ENCODE data around the gene ADCYAP1R1.

The ADCYAP1R1 gene

DNA sequence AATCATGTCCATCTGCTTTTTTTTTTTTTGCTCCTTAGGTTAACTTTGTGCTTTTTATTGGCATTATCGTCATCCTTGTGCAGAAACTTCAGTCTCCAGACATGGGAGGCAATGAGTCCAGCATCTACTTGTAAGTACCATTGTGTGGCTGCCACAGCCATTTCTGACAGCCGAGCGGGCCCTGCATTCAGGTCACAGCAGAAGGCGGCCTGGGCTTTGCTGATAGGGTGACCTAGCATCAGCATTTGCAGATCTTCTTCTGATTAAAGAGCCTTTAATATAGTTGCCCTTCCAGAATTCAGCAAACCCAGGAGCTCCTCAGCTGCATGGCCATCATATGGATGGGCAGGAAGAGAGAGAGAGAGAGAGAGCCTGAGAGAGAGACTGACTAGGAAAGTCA is 40.5 kb downstream of the ADCYAP1R1 start:
- no peak for DNase-seq

DNA sequence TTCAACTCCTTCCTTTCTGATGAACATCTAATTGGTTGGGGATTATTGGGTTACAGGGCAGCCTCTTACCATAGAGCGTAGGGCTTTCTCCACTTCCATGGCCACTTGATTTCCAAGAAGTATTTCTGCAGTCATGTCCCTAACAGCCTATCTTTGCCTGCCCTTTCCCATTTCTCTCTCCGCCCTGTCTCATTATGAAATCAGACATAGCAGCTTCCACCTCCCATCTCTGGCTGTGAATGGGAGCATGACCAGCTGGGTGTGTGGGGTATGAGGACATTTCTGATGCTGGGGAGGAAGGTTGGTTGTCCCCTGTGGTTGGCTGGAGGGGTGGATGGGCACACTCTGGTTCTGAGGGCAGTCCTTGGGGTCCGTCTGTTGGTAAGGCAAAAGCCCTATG is 41.2 kb downstream of the ADCYAP1R1 start:
- no peak for DNase-seq

DNA sequence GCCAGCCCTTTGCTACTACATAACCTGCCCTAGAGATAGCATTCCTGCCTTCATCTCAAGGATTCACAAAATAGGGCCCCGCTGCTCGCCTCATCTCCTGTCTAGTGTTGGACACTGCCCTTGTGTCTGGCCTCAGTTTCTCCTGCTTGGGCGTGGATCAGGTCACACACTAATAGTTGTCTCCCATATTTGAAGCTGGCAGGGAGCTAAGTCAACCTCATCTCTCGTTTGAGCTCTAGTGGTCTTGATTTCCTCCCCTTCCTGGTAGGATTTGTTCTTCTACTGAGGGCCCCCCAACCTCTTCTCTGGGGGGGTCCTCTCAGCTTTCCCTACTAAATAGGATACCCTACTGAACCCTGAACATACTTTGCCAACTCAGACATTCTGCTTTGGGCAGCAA is 42.2 kb downstream of the ADCYAP1R1 start:
- no peak for DNase-seq

GRCh38 chr7:31095286-31096197 is 43.4 kb downstream of the ADCYAP1R1 start:
- DNase-seq, result no peak

DNA sequence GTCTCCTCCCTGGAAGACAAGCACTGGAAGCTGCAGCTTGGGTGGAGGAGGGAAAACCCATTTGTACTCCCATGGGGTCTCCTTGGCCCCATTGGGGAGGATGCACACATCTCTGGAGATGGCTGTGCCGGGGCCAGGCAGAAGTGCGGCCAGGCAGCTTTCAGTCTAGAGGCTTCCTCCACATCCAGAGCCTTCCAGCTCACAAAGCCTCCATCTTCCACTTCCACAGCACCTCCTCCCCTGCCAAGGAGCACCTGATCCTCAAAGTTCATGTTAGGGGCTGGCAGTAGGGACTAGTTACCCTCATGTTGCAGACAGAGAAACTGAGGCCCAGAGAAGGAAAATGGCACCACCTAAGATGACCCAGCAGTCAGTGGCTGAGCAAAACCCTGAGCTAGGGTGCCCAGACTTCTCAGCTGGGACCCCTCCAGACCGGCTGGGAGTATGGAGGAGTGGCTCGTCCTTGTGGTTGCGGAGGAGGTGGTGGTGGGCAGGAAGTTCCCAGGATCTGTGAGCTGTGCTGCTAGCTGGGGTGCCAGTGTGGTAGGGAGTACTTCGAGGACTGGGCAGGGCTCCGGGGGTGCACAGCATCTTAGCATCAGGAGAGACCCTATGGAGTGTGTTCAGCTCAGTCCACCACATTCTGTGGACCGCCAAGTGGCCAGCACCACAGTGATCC is 44.2 kb downstream of the ADCYAP1R1 start:
- no peak for DNase-seq

GRCh38 chr7:31096877-31097258 is 44.8 kb downstream of the ADCYAP1R1 start:
- no peak for DNase-seq

GRCh38 chr7:31098642-31099360 is 46.7 kb downstream of the ADCYAP1R1 start:
- DNase-seq, result no peak

GRCh38 chr7:31099451-31100444 is 47.6 kb downstream of the ADCYAP1R1 start:
- DNase-seq, result no peak

- no peak for DNase-seq
These were observed 48.3 kb downstream of the ADCYAP1R1 start for GRCh38 chr7:31100445-31100844.

DNA sequence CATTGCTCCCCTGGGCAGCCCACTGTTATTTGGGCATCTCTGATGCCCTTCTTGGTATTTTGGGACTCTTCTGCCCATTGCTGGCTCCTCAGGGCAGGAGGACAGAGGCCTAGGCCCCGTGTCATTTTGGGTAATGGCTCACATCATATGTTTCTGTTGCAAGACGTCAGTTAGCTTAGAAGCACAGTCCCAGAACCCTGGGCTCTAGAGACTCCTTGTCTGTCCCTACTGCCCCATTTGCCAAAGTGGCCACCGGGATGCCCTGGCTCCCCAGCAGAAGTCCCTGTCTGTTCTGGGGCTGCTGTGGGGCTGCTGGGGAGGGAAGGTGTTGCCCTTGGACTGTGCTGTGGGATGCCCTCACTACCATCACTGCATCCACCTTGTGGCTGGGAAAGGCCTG is 48.8 kb downstream of the ADCYAP1R1 start:
- DNase-seq, result no peak

- DNase-seq, result no peak
These were observed 49.4 kb downstream of the ADCYAP1R1 start for GRCh38 chr7:31101544-31101943.

DNA sequence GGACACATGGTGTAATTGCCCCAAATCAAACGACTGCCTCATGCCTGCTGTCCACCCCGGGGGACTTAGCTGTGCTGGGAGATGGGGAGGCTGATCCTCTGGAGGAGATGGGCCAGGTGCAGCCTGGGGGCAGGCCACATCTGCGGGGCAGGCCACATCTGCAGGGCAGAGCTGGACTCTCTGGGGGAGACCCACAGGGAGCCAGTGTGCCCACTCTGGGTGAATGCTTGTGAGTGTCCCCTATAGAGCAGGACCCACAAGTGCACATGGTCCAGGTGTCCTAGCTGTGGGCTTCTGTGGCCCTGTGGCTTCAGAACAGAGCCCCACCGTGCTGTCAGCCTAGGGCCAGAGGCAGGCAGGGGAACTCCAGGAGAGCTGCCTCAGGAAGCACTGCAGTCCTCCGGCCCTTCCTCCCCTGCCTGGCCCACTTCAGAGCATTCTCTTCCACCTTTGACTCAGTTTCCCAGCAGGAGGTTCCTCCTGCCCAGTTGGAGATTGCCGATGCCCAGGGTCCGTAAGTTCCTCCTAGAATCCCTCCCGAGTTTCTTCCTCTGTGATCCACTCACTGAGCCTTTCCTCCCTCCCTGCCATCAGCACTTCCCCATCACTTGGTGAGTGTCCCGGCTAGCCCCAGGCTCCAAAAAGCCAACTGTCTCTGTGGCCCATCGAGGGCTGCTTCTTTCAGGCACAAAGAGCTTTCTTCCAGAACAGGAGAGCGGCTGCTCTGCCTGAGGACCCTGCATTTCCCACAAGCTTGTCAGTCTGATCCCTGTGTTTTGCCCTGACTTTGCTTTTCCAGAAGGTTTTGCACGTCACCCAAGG is 50.3 kb downstream of the ADCYAP1R1 start:
- DNase-seq, result no peak

DNA sequence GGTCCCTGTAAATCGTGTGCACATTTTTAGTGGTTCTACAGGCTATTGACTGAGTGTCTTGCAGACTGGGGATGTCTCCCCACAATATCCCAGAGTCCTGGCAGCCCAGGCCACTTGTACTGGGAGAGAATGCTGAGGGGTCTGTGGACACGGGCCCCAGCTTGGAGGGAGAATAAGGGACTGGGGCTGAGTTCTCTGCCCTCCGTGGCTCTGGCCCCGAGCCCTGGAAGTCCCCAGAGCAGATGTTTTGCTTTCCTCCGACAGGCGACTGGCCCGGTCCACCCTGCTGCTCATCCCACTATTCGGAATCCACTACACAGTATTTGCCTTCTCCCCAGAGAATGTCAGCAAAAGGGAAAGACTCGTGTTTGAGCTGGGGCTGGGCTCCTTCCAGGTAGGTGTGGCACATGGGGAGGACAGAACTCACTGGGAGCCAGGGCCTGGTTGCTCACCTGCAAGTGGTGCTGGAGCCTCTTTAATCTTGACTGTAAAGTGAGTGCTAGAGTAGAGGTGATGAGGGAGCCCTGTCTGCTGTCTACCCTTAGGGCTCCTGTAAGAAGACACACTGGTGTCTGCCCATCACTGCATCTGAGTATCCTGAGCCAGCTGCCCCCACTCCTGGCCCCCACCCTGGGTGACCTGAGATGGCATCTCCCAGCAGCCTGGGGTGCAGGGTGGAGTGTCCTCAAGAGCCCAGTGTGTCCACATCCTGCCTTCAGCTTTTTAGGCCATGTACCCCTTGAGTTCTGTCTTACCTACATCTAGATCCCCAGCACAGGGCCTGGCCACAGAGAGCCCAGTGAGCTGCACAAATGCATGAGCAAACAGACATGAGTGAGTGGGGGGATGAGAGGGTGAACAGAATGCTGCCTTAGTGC is 51.1 kb downstream of the ADCYAP1R1 start:
- no peak for DNase-seq

GRCh38 chr7:31104361-31105255 is 52.5 kb downstream of the ADCYAP1R1 start:
- no peak for DNase-seq

DNA sequence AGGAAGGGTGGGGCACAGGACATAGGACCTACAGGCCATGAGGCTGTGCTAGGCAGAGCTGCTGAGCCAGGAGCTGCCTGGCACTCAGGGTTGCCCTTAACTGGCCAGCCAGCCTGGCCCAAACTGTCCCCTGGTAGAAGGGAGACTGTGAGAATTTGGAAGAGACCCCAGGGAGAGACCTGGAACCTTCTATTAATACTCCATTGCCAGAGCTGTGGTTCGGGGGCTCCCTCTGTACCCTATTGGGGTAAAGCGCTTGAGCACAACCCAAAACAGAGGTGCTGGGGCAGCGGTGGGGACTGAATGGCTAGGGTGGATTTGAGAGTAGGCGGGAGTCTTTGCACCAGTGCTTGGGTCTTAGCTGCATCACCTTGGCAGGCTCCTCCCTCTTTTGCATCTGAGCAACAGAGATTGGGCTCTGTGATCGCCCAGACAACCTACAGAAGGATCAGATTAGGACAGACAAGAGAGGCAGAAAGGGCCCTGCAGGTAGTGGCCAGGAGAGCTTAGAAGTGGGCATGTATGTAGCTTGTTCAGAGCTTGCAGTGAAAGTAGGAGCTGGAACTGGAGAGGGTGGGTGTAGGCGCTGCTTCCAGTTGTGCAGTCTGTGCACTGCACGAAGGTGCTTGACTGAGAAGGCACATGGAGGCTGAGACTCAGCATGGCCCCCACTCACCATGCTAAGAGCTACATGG is 53.3 kb downstream of the ADCYAP1R1 start:
- no peak for DNase-seq

- no peak for DNase-seq
These were observed 54.4 kb downstream of the ADCYAP1R1 start for GRCh38 chr7:31106303-31107105.

Data from stimulated activated CD4-positive, alpha-beta T cell treated with anti-CD3 and anti-CD28 coated beads, Interleukin-4, amount 100 ng/mL, for 1 hour (primary cell).